GM10847 (cell line): Measurements from ENCODE around the gene PPRC1.

Experiments
- POLR2A ChIP-seq: IDR thresholded peaks from 2 replicates; pipeline ENCODE4 v1.6.1; 2011; ENCODE audit not compliant: insufficient read length; ENCODE audit errors: extremely low read depth

The PPRC1 gene

GRCh38 chr10:102113261-102113955, 19.4 kb upstream of the PPRC1 start:
- no peak for TF ChIP-seq POLR2A

DNA sequence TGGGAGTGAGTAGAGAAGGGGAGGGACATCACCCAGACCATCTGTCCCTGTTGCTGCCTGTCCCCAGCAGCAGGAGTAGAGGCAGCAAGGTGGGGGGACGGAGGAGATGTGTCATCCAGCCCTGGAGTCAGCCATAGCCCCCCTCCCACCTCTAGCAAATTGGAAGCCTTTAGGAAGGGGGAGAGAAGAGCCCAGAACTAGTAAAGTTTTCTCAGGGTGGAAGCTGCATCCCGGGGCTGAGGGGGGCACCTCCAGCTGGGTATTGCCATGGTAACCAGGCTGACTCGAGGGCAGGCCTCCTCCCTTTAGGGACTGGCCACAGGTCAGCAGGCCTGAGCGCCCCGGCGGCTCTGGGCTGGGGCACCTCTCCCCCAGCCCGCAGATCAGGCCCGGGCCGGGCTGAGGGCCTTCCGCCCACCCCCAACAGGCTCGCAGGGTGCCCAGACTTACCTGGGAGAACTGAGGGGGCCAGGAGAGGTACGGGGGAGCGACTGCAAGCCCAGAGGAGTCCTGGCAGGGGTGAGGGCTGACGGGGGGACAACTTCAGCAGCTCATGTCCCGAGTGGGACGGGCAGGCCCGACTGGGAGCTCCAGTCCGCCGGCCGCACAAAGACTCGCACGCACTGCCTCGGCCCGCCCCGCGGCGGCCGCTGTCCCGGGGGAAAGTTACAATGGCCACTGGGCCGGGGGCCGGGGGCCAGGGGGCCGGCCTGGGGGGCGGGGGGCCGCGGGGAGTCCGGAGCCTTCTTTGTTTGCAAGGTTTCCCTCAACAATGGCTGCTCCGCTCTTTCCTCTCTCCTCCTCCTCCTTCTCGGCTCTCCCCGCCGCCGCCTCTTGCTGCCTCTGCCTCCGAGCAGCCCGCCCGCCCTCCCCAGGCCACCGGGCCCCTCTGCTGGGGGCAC, 18.6 kb upstream of the PPRC1 start:
- no peak for TF ChIP-seq POLR2A

DNA sequence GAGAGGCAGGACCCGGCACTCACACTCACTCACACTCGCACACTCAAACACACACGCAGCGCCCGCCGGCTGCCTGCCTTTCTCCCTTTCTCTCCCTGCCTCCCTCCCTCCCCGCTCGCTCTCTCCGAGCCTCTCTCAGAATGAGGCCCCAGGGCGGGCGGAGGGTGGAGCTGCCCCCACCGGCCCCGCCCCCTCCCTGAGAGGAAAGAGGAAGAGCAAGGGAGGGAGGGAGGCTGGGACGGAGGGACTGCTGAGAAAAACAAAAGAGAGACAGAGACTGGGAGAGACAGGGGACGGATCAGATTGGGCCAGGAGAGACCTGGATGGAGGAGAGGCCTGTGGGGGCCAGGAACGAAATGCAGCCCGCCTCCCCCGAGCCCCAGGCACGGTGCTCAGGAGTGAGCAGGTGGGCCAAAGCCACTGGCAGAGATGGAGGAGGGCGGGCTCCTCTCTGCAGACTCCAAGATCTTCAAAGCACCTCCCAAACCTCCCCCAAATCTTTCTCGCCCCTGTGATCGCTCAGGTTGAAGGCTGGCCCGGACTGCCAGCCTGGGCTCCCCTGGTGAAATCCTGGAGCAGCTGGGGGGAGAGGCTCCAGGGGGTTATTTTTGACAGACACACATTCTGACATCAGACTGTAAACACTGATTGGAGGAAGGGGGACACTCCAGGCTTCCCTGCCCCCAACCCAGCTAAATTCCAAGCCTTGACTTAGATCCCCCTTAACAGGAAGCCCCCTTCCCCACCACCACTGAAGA, 17.8 kb upstream of the PPRC1 start:
- peak; percentile 71 for TF ChIP-seq POLR2A

- TF ChIP-seq POLR2A, result no peak
Observed at GRCh38 chr10:102115775-102116174, 17.1 kb upstream of the PPRC1 start.

DNA sequence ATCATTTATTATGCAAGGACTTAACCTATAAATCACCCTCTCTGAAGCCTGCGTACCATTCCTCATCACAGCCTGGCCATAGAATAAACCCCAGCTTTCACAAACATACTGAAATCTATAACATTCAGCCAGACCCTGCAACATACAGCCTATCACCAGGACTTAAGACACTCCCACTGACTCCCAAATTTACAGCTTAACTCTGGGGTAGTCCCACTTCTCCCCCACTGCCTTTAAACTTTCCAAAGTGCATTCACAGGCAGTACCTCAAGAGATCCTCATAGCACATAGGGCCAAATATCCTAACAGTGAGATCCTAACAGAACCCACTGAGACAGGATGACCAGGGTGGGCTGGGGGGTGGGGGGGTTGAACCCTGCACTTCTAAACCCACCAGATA, 16.2 kb upstream of the PPRC1 start:
- TF ChIP-seq POLR2A, result no peak

DNA sequence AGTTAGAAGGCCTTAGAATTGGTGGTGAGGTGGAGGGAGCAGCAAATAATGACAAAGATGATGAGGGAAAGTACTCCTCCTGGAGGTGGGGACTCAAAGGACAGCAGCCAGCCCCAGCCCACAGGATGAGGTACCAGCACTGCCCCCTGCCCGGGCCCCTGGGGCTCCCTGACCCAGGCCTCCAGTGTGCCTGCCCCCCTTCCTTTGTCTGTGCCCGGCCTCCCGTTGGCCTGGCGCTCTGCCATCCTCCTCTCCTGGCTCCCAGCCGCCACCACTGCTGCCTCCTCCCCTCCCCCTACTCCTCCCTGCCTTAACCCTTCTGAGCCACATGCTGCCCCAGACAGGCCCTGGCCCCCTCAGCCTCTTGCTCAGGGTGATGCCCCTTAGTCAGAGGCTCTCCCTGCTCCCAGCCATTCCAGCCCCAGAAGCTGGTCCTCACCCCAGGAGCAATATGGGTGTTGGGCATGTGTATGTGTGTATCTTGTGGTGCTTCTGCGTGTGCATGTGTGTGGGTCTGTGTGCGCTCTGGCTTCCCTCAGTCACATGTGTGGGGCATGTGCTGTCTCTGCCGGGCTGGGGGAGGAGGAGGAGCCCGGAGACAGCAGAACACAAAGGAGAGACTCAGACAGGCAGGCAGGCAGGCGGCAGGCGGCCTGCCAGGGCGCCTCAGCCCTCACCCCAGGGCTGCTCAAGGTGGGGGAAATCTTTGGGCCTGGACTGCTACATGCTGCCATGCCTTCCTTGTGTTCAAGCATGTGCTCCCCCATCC, 15.3 kb upstream of the PPRC1 start:
- TF ChIP-seq POLR2A, result peak; percentile 23

DNA sequence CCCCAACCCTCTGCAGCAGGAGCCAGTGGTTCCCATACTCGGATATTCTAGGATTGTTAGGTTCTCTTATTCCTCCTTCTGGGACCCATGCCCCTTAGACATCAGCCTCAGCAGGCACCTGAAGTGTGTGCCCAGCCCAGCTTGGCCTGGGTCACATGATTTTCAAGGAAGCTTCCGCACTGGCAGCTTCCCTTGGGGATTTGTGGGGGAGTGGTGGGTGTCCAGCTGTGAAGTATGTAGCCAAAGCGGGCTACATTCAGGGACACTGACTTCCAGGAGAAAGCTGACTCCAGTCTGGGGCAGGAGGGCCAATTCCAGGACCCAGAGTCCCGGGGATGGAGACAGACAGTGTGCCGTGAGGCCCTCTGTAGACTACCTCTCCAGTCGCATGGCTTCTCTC, 14.0 kb upstream of the PPRC1 start:
- no peak for TF ChIP-seq POLR2A

DNA sequence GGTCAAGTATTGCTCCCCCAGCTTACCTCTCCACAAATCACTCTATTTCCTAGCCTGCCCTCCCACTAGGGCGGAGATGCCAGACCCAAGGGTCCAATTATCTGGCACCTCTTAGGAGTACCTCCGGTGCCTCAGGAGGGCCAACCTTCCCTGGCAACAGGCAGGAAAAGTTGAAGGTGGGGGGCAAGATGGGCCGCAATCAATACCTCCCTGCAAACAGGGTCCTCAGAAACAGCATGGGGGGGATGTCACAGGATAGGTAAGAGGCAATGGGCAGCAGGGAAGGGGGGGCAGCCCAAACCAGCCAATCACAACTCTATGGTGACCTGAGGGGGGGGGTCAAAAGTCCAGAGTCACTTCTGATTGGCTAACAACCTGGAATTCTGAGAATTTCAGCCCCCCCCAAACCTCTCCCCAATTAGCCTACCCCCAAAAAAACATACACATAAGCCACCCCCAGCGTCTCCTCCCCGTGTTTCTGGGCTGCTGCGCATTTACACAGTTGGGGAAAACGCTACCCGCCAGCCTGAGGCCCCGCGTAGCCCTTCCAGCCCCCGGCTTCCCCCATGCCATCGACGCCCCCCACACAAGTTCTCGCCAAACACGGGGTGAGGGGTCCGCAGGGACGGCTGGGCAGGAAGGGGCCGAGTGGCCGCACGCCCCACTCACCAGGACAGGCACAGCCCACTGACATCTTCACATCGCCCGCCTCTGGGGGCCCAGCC, 13.3 kb upstream of the PPRC1 start:
- no peak for TF ChIP-seq POLR2A

GRCh38 chr10:102120142-102120990, 12.5 kb upstream of the PPRC1 start, which contains the start of gene LDB1:
Gene LDB1, minus strand, starts transcription at chr10:102120368. Its CDS starts 258 bp downstream, at chr10:102120110.
- peak; percentile 75 for TF ChIP-seq POLR2A

GRCh38 chr10:102120991-102121738, 11.7 kb upstream of the PPRC1 start:
- TF ChIP-seq POLR2A, result no peak

DNA sequence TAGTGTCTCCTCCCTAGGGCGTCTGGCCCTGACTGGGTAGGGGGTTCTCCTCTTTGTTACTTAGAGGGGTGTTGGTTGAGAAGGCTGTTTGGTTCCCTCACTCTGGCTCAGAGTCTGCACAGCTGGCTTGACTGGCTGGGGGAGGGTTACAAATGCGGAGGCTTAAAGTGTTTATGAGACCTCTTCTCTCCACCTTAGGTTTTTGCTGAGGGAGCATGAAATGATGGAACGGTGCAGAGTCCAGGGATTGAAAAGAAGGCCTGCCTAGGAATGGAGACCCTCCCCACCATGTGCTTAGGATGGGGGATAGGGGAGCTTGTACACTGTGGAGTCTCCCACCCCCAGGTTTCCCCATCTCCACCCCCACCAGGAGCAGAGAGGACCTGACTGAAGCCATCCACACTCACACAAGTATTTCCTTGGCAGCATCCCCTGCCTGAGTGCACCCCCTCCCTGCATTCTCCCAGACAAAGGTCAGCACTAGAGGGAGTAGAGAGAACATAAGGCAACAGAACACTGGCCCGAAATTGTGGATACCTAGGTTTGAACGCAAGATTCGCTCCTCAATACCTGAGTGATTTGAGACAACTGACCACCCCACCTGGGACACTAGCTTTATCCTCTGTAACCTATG, 11.0 kb upstream of the PPRC1 start:
- no peak for TF ChIP-seq POLR2A

- TF ChIP-seq POLR2A, result no peak
Observed at GRCh38 chr10:102122450-102122849, 10.4 kb upstream of the PPRC1 start.

GRCh38 chr10:102123223-102123622, 9.6 kb upstream of the PPRC1 start:
- TF ChIP-seq POLR2A, result no peak
